GM12875 (cell line): ENCODE data around the gene TRNAU1AP.

Source experiments
- H3K4me3 ChIP-seq: one replicate; pipeline ENCODE4 v1.5.1; 2011; ENCODE audit warnings: low read depth, low read length, control low read depth
- TF ChIP-seq, protein P1 (sequence below): IDR thresholded peaks from 2 replicates; pipeline ENCODE4 v1.5.1; 2011; ENCODE audit warnings: low read depth, mild to moderate bottlenecking, control low read depth, inconsistent platforms, low read length, moderate library complexity, borderline replicate concordance; ENCODE audit not compliant: insufficient read depth

The TRNAU1AP gene

DNA sequence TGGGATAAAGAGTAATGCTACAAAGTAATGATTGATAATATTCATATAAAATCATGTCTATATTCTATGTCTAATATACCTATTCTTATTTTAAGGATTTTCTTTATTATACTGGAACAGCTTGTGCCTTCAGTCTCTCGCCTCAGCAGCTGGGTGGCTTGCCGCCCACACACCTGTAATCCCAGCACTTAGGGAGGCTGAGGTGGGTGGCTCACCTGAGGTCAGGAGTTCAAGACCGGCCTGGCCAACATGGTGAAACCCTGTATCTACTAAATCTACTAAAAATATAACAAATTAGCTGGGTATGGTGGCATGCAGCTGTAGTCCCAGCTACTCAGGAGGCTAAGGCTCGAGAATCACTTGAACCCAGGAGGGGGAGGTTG lies 7.6 kb upstream of the TRNAU1AP start:
- H3K4me3 ChIP-seq, result no peak overlapping the region
- TF ChIP-seq, protein P1, sequence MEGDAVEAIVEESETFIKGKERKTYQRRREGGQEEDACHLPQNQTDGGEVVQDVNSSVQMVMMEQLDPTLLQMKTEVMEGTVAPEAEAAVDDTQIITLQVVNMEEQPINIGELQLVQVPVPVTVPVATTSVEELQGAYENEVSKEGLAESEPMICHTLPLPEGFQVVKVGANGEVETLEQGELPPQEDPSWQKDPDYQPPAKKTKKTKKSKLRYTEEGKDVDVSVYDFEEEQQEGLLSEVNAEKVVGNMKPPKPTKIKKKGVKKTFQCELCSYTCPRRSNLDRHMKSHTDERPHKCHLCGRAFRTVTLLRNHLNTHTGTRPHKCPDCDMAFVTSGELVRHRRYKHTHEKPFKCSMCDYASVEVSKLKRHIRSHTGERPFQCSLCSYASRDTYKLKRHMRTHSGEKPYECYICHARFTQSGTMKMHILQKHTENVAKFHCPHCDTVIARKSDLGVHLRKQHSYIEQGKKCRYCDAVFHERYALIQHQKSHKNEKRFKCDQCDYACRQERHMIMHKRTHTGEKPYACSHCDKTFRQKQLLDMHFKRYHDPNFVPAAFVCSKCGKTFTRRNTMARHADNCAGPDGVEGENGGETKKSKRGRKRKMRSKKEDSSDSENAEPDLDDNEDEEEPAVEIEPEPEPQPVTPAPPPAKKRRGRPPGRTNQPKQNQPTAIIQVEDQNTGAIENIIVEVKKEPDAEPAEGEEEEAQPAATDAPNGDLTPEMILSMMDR, result no peak

DNA sequence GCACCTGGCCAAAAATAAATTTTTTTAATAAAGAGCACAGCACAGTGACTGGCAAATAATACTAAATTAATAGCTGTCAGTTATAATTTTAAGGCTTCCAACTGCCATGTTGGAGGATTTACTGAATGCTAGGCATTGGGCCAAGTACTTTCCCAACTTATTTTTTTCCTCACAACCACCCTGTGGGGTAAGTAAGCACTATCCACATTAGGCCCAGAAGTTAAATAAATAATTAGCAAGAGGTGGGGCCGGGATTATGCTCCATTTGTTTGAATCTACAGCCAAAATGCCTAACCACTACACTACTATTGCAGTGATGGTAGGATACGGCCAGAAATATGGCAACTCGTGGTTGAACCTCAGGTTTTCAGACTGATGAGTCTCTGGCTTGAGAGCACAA lies 4.6 kb upstream of the TRNAU1AP start:
- no peak overlapping the region for H3K4me3 ChIP-seq
- TF ChIP-seq, protein P1, result no peak

DNA sequence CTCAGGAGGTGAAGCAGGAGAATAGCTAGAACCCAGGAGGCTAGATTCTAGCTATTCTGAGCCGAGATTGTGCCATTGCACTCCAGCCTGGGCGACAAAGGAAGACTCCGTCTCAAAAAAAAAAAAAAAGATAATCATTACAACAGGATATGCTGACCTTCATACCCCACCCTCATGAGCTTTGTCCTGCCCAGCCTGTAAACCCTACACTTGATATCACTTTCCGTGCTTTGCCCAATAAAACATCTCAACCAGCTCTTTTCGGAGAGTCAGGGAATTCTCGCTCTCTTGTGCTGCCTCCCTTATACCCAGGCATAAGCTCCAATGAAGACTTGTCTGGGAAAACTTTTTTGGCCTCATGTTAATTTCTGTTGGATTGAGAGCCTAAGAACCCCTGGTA lies 1.5 kb upstream of the TRNAU1AP start:
- no peak overlapping the region for H3K4me3 ChIP-seq
- TF ChIP-seq, protein P1, result no peak

DNA sequence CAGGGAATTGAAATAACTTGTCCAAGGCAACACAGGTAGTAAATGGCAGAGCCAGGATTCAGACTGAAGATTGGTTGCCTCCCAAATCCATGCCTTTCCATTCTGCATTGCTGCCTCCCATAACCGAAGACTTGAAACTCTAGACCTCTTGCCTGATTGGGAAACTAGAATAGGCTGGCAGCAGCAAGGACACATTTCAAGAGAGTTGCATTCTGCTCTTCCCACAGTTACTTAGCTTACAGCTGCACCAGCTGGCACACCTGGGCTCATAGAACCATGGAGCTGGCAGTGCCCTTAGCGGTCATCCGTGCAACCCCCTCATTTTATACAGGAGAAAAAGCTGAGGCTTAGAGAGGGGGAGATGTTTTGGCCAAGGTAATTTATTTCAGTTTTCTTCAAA lies 8.0 kb downstream of the TRNAU1AP start:
- no peak overlapping the region for H3K4me3 ChIP-seq
- TF ChIP-seq, protein P1, result no peak

DNA sequence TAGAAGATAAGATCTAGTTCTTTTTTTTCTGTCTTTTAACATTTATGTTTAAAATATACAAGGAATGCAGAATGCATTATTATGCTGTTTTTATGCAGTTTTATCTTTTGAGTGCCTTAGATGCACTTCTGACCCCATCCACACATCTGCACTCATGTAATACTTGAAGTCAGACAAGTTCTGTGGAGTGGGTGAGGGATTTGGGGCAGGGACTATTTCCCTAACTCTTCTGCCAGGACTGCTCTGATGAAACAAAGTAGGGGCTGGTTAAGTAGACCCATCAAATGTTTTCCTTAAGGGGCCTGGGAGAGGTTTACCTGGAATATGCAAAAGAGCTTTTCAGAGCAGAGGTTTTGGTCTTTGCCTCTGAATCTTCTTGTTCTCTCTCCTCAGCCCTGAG lies 11.4 kb downstream of the TRNAU1AP start:
- TF ChIP-seq, protein P1, result no peak
- H3K4me3 ChIP-seq, result no peak overlapping the region

DNA sequence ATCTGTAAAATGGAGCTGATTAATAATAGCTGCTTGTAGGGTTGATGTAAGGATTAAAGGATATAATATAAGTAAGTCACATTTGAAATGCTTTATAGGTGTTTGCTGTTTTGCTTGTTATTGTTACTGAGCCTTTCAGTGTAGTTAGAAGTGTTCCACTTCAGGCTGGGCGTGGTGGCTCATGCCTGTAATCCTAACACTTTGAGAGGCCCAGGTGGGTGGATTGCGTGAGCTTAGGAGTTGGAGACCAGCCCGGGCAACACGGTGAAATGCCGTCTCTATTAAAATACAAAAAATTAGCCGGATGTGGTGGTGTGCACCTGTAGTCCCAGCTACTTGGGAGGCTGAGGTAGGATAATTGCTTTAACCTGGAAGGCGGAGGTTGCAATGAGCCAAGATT lies 12.2 kb downstream of the TRNAU1AP start:
- TF ChIP-seq, protein P1, result no peak
- H3K4me3 ChIP-seq, result no peak overlapping the region

DNA sequence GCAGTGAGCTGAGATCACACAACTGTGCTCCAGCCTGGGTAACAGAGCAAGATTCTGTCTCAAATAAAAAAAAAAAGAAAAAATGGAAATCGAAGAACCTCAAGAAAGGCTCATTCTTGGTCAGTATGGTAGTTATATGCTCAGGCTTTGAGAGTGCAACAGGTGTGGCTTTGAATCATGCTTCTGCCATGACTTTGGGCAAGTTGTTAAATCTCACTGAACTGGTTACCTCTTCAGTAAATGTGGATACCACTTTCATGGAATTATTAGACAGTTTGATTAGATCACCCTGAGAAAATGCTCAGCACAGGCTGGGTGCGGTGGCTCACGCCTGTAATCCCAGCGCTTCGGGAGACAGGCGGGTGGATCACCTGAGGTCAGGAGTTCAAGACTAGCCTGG lies 12.8 kb downstream of the TRNAU1AP start:
- TF ChIP-seq, protein P1, result no peak

More for the DNA sequence above, 12.8 kb downstream of the TRNAU1AP start:
- H3K4me3 ChIP-seq, result no peak overlapping the region
